NOMO-1 treated with DMSO at 0.1 percent for 48 hours (cell line): ENCODE measurements around the gene ZNF467.

Source experiments
- DNase-seq: peaks from one replicate; lab custom pipeline; 2025; ENCODE audit not compliant: unreplicated experiment; lab: John Stamatoyannopoulos, UW

ZNF467 gene

GRCh38 chr7:149751043-149751775 is 22.2 kb downstream of the ZNF467 start:
- DNase-seq: no peak

- no peak for DNase-seq
Measured at GRCh38 chr7:149750122-149750845, 23.1 kb downstream of the ZNF467 start.

GRCh38 chr7:149748076-149748874 is 25.1 kb downstream of the ZNF467 start:
- no peak for DNase-seq

- DNase-seq: no peak
Measured at GRCh38 chr7:149743476-149744255, 29.7 kb downstream of the ZNF467 start.

- peak; percentile 8 for DNase-seq
Measured at GRCh38 chr7:149742075-149742701, 31.2 kb downstream of the ZNF467 start.

GRCh38 chr7:149741629-149742028 is 31.8 kb downstream of the ZNF467 start:
- DNase-seq: no peak

- no peak for DNase-seq
Measured at GRCh38 chr7:149736478-149737360, 36.7 kb downstream of the ZNF467 start.

- DNase-seq: no peak
Measured at GRCh38 chr7:149735779-149736477, 37.5 kb downstream of the ZNF467 start.

- DNase-seq: no peak
Measured at GRCh38 chr7:149735181-149735602, 38.2 kb downstream of the ZNF467 start.

GRCh38 chr7:149734791-149735075 is 38.7 kb downstream of the ZNF467 start:
- DNase-seq: no peak

- DNase-seq: no peak
Measured at GRCh38 chr7:149733924-149734790, 39.2 kb downstream of the ZNF467 start.

GRCh38 chr7:149733131-149733923 is 40.1 kb downstream of the ZNF467 start:
- no peak for DNase-seq

GRCh38 chr7:149732611-149733010 is 40.8 kb downstream of the ZNF467 start:
- DNase-seq: no peak

GRCh38 chr7:149732111-149732561 is 41.3 kb downstream of the ZNF467 start:
- DNase-seq: no peak

GRCh38 chr7:149731207-149731955 is 42.0 kb downstream of the ZNF467 start:
- no peak for DNase-seq

GRCh38 chr7:149729983-149730801 is 43.2 kb downstream of the ZNF467 start:
- no peak for DNase-seq
